HepG2 (cell line): ENCODE results near the gene CTIF. TPM values are rescaled to one million over a fixed set of nuclear protein-coding genes. Genes with fewer than 3 reads are reported as not detected.

Source experiments
- microRNA-seq: library from miRNA; unstranded; fragments of <30 nt; microRNA quantifications from one replicate; pipeline ENCODE4, GENCODE V29; 2020
- polyA plus RNA-seq, 8 experiments: library from polyadenylated mRNA; depleted of rRNA in 3 of 8; stranded (reverse) in 7 of 8; unstranded in 1 of 8; fragments of >200 nt; fragmentation: Illumina TruSeq in 4 of 8; extraction: Trizol in 4 of 8; gene quantifications; 2 replicates each; pipeline versions ENCODE4 v1.2.1 to v1.2.3, GENCODE V29; 2011 to 2016; ENCODE audit warnings: low read depth in 4 of 8, missing spikeins in 1 of 8, mixed read lengths in 1 of 8; ENCODE audit not compliant: insufficient read depth in 1 of 8
- small RNA-seq, 3 experiments: library from RNA; depleted of rRNA; stranded (forward); fragments of <200 nt; gene quantifications; one replicate each; pipeline ENCODE3, GENCODE V24; 2012; ENCODE audit warnings: low read depth in 2 of 3, low replicate concordance in 1 of 3; ENCODE audit not compliant: insufficient read length in 3 of 3, insufficient read depth in 2 of 3
- total RNA-seq, 5 experiments: library from RNA; depleted of rRNA; stranded (reverse); fragments of >200 nt; fragmentation: Illumina TruSeq; extraction: Trizol; gene quantifications; 2 replicates each; pipeline ENCODE4 v1.2.3, GENCODE V29; 2016; ENCODE audit warnings: low read depth in 1 of 5

The CTIF gene
- total and polyA plus RNA-seq, 2 of the 13 experiments (the other 11 are each of a cell fraction or from before 2014, with no cell fraction given), result 18.2 to 28.0 TPM

Small RNA genes within 50 kb of the gene (microRNA-seq; reads per million reads assigned to microRNA genes)
- gene MIR4743, result 0.68 reads per million

Small RNA genes within 50 kb of the gene (small RNA-seq; reads per million reads assigned to genes)
- 0 reads per million in 3 experiments for gene MIR4743

Other genes starting within 250 kb of the CTIF start
- gene ZBTB7C, start 129.6 kb upstream of the CTIF start, total RNA-seq (2016; rRNA removed; fragmentation: Illumina TruSeq; extraction: Trizol), result 0.04 TPM in 1 of 2 replicates, not detected in the other
- 0.01 TPM in 1 of 2 replicates, not detected in the other for gene ZBTB7C, start 129.6 kb upstream of the CTIF start, polyA plus RNA-seq (2011; rRNA removed)